Neural cell (in vitro differentiated cells): ENCODE data around the gene NAA35. TPM values are rescaled to one million over a fixed set of nuclear protein-coding genes. Genes with fewer than 3 reads are reported as not detected.

Experiments
- H2AFZ ChIP-seq: fragments of 200-600, 300-800 bp; sonication (generic), shearing (Covaris generic); 2 replicates; pipeline ENCODE4 v1.6.0; 2014; ENCODE audit warnings: low read depth, mild to moderate bottlenecking, antibody characterized with exemption, low read length, moderate library complexity
- H3F3A ChIP-seq: fragments of 200-600 bp; shearing (Covaris generic); 2 replicates; pipeline ENCODE4 v1.6.1; 2016; ENCODE audit warnings: mild to moderate bottlenecking, moderate library complexity, mixed read lengths, antibody characterized with exemption, low read length; ENCODE audit not compliant: insufficient read depth, poor library complexity, severe bottlenecking
- H3K27ac ChIP-seq: fragments of 200-600, 300-800 bp; sonication (generic), shearing (Covaris generic); 2 replicates; pipeline ENCODE4 v1.5.1; 2014; ENCODE audit warnings: mild to moderate bottlenecking, low read length, moderate library complexity
- H3K27me3 ChIP-seq: fragments of 300-800, 200-600 bp; sonication (generic), shearing (Covaris generic); 2 replicates; pipeline ENCODE4 v1.6.0; 2014; ENCODE audit warnings: mild to moderate bottlenecking, low read depth, low read length, moderate library complexity; ENCODE audit not compliant: insufficient read depth
- H3K36me3 ChIP-seq: fragments of 300-800, 200-600 bp; sonication (generic), shearing (Covaris generic); 2 replicates; pipeline ENCODE4 v1.5.1; 2014; ENCODE audit warnings: mild to moderate bottlenecking, antibody characterized with exemption, low read length, moderate library complexity; ENCODE audit not compliant: insufficient read depth
- H3K4me2 ChIP-seq: fragments of 300-800, 200-600 bp; sonication (generic), shearing (Covaris generic); 2 replicates; pipeline ENCODE4 v1.6.0; 2014; ENCODE audit warnings: mild to moderate bottlenecking, low read length
- H3K4me3 ChIP-seq: fragments of 300-800, 200-600 bp; sonication (generic), shearing (Covaris generic); 2 replicates; pipeline ENCODE4 v1.5.1; 2014; ENCODE audit warnings: mild to moderate bottlenecking, low read length, moderate library complexity
- H3K79me2 ChIP-seq: fragments of 200-600 bp; shearing (Covaris generic); replicated peaks from 2 replicates; pipeline ENCODE4 v1.6.0; 2014; ENCODE audit warnings: mild to moderate bottlenecking, low read length, moderate library complexity; ENCODE audit not compliant: insufficient read depth
- H3K9ac ChIP-seq: fragments of 300-800, 200-600 bp; sonication (generic), shearing (Covaris generic); 2 replicates; pipeline ENCODE4 v1.6.1; 2016; ENCODE audit warnings: mild to moderate bottlenecking, low read length, mixed read lengths
- H3K9me2 ChIP-seq: fragments of 200-600 bp; shearing (Covaris generic); 2 replicates; pipeline ENCODE4 v1.6.1; 2016; ENCODE audit warnings: mild to moderate bottlenecking, low read length, mixed read lengths; ENCODE audit not compliant: insufficient read depth
- H3K9me3 ChIP-seq: fragments of 200-600, 300-800 bp; sonication (generic), shearing (Covaris generic); 2 replicates; pipeline ENCODE4 v1.6.1; 2016; ENCODE audit warnings: mild to moderate bottlenecking, mixed run types, low read length, moderate library complexity, mixed read lengths
- H4K20me1 ChIP-seq: fragments of 200-600 bp; shearing (Covaris generic); 2 replicates; pipeline ENCODE4 v1.6.1; 2016; ENCODE audit warnings: mild to moderate bottlenecking, mixed run types; ENCODE audit not compliant: insufficient read depth
- CTCF ChIP-seq: fragments of 450-650 bp; IDR thresholded peaks from 2 replicates; pipeline ENCODE4 v1.5.1; 2014; ENCODE audit warnings: antibody characterized with exemption, mild to moderate bottlenecking, moderate library complexity; ENCODE audit not compliant: poor library complexity, severe bottlenecking
- EP300 ChIP-seq: fragments of 450-650 bp; conservative IDR thresholded peaks from 2 replicates; pipeline ENCODE4 v1.6.1; 2014; ENCODE audit warnings: antibody characterized with exemption, mild to moderate bottlenecking, moderate library complexity; ENCODE audit not compliant: poor library complexity, severe bottlenecking
- EZH2 ChIP-seq: fragments of 200-600, 300-800 bp; shearing (Covaris generic), sonication (generic); IDR thresholded peaks from 2 replicates; pipeline ENCODE4 v1.6.1; 2014; ENCODE audit warnings: antibody characterized with exemption, low read length, borderline replicate concordance, mild to moderate bottlenecking; ENCODE audit not compliant: insufficient read depth, poor library complexity, severe bottlenecking
- MXI1 ChIP-seq: fragments of 450-650 bp; conservative IDR thresholded peaks from 2 replicates; pipeline ENCODE4 v1.6.1; 2014; ENCODE audit warnings: antibody characterized with exemption, mild to moderate bottlenecking; ENCODE audit not compliant: poor library complexity, severe bottlenecking
- POLR2AphosphoS5 ChIP-seq: IDR thresholded peaks from 2 replicates; pipeline ENCODE4 v1.6.1; 2012
- RAD21 ChIP-seq: fragments of 450-650 bp; conservative IDR thresholded peaks from 2 replicates; pipeline ENCODE4 v1.6.1; 2014; ENCODE audit warnings: antibody characterized with exemption, mild to moderate bottlenecking, moderate library complexity
- REST ChIP-seq: IDR thresholded peaks from 2 replicates; pipeline ENCODE4 v1.6.1; 2012; ENCODE audit warnings: borderline replicate concordance
- SMC3 ChIP-seq: fragments of 450-650 bp; conservative IDR thresholded peaks from 2 replicates; pipeline ENCODE4 v1.6.1; 2014; ENCODE audit warnings: antibody characterized with exemption, mild to moderate bottlenecking, moderate library complexity; ENCODE audit not compliant: poor library complexity
- TAF1 ChIP-seq: IDR thresholded peaks from 2 replicates; pipeline ENCODE4 v1.6.1; 2012; ENCODE audit warnings: low read depth
- polyA plus RNA-seq: library from polyadenylated mRNA; depleted of rRNA; stranded (reverse); fragments of >200 nt; gene quantifications from 2 replicates; pipeline ENCODE4 v1.2.3, GENCODE V29; 2014

The NAA35 gene
- polyA plus RNA-seq, 1 donor from 2014 or later: 26.0 TPM

GRCh38 chr9:85949586-85950335 is 8.8 kb downstream of the NAA35 start:
- no peaks in the 10 kb centered on the region for H3K9me2 ChIP-seq
- no peak overlapping the region for H3K4me2 ChIP-seq
- H3K9ac ChIP-seq: no peak overlapping the region
- no peaks in the 10 kb centered on the region for H4K20me1 ChIP-seq
- H3F3A ChIP-seq: no peaks in the 10 kb centered on the region
- H3K4me3 ChIP-seq: no peak overlapping the region
- no peaks in the 10 kb centered on the region for H3K27me3 ChIP-seq
- TF ChIP-seq REST (no peak), RAD21 (no peak), EP300 (no peak), EZH2 (no peak), CTCF (no peak), SMC3 (no peak), TAF1 (no peak), POLR2AphosphoS5 (no peak), MXI1 (no peak)
- H2AFZ ChIP-seq: no peak overlapping the region
- peaks cover 48% of the 10 kb centered on the region for H3K79me2 ChIP-seq
- H3K9me3 ChIP-seq: no peaks in the 10 kb centered on the region
- H3K27ac ChIP-seq: no peak overlapping the region
- H3K36me3 ChIP-seq: peaks cover 10% of the 10 kb centered on the region

- Histone ChIP-seq H2AFZ (no peak overlapping the region), H3K4me2 (no peak overlapping the region), H3F3A (no peaks in the 10 kb centered on the region), H3K27ac (no peak overlapping the region), H3K9me3 (no peaks in the 10 kb centered on the region), H3K79me2 (no peaks in the 10 kb centered on the region), H3K27me3 (no peaks in the 10 kb centered on the region), H4K20me1 (no peaks in the 10 kb centered on the region), H3K36me3 (no peaks in the 10 kb centered on the region), H3K9me2 (no peaks in the 10 kb centered on the region), H3K9ac (no peak overlapping the region), H3K4me3 (no peak overlapping the region)
- TF ChIP-seq CTCF (no peak), MXI1 (no peak), SMC3 (no peak), REST (no peak), POLR2AphosphoS5 (no peak)
Observed at GRCh38 chr9:85959955-85960354, 19.0 kb downstream of the NAA35 start.
